HEK293 (cell line): ENCODE data around the gene NDOR1.

Source experiments
- CTCF ChIP-seq: fragments of 450-650 bp; formaldehyde crosslinking; IDR thresholded peaks from 2 replicates; pipeline ENCODE4 v1.5.1; 2016; ENCODE audit warnings: missing biosample characterization, missing genetic modification characterization
- FEZF1 ChIP-seq: fragments of 450-650 bp; formaldehyde crosslinking; IDR thresholded peaks from 2 replicates; pipeline ENCODE4 v1.5.1; 2016; ENCODE audit warnings: missing biosample characterization, missing genetic modification characterization
- MYNN ChIP-seq: fragments of 450-650 bp; formaldehyde crosslinking; IDR thresholded peaks from 2 replicates; pipeline ENCODE4 v1.5.1; 2016; ENCODE audit warnings: missing biosample characterization, missing genetic modification characterization, borderline replicate concordance
- MZF1 ChIP-seq: fragments of 450-650 bp; formaldehyde crosslinking; IDR thresholded peaks from 2 replicates; pipeline ENCODE4 v1.5.1; 2017; ENCODE audit warnings: missing biosample characterization, missing genetic modification characterization, borderline replicate concordance
- YY1 ChIP-seq: fragments of 450-650 bp; formaldehyde crosslinking; IDR thresholded peaks from 2 replicates; pipeline ENCODE4 v1.5.1; 2018; ENCODE audit warnings: missing biosample characterization, missing genetic modification characterization
- ZBTB20 ChIP-seq: fragments of 450-650 bp; formaldehyde crosslinking; IDR thresholded peaks from 2 replicates; pipeline ENCODE4 v1.5.1; 2016; ENCODE audit warnings: missing biosample characterization, missing genetic modification characterization
- ZNF175 ChIP-seq: fragments of 450-650 bp; formaldehyde crosslinking; IDR thresholded peaks from 2 replicates; pipeline ENCODE4 v1.5.1; 2016; ENCODE audit warnings: missing biosample characterization, missing genetic modification characterization
- ZNF37A ChIP-seq: fragments of 450-650 bp; IDR thresholded peaks from 2 replicates; pipeline ENCODE4 v1.5.1; 2018; ENCODE audit warnings: missing biosample characterization, missing genetic modification characterization
- ZNF843 ChIP-seq: fragments of 450-650 bp; formaldehyde crosslinking; IDR thresholded peaks from 2 replicates; pipeline ENCODE4 v1.5.1; 2016; ENCODE audit warnings: missing biosample characterization, missing genetic modification characterization

DNA sequence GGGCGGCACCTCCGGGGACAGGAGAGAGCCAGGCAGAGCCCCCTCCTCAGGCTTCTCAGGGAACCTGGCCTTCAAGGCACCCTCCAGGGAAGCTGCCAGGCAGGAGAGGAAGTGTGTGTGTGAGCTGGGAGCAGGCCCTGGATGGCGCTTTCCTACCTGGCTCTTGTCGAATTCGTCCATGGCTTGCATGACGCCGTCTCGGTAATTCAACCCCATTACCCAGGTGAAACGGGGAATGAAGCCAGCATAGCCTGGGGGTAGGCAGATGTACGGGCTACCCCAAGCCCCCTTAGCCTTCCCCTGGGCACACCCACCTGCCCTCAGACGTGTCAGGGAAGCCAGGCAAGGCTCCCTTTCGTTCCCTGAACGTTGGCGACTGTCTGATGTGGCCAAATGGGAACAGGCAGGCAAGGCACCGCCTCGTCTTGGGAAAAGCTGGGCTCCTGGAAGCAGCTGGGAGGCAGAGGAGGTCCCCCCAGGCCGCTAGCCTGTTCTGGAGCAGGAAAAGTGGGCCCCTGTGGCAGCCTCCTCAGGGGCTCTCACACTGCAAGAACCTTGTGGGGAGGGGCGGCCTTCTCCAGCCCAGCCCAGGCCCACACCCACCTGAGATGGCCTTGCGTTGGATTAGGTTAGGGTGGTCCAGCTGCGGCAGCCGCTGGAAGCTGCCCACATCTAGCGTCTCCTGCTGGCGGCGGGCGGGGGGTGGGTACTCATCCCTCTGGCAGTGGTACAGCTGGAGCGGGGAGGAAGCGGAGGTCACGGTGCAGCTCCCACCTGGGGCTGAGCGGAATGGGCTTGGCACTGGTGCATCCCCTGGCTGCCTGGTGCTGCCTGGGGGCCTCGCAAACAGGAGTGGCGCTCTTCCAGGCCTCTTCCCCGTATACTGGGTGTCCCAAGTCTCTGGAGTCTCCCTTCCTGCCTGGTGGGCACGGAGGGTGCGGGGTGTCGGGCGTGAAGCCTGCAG lies 39.3 kb downstream of the NDOR1 start:
- TF ChIP-seq CTCF (tag by site-specific recombination) (no peak), FEZF1 (tag by site-specific recombination) (no peak), MYNN (tag by site-specific recombination) (no peak), YY1 (tag by site-specific recombination) (no peak), ZNF175 (tag by site-specific recombination) (no peak), ZNF37A (no peak), ZBTB20 (no peak), MZF1 (no peak), ZNF843 (no peak)
